ENCODE results near the gene TET2. TPM values are rescaled to one million over a fixed set of nuclear protein-coding genes. Genes with fewer than 3 reads are reported as not detected.

The TET2 gene
- total RNA-seq, 1 donor from 2014 or later = 42.1 TPM

DNA sequence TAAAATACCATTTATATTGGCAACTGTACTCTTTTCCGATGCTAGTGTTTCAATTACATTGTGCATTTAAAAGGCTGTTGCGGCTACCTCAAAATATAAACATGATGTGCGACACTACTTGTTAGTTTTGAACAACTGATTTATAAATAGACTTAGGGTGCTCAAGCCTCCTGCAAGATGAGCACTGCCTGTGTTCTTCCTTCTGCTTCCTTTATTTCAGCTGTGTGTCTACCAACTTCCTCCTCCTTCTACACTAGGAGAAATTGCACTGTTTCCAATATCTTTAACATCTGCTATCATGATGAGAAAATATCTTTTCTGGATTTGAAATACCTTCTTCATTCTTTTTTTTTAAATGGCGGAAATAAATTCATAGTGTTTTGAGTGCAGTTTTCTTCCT is 24.0 kb downstream of the TET2 start:
- Mint-ChIP-seq H3K27me3 (ENCODE audit: low read depth) (no peaks in the 10 kb centered on the region), H3K36me3 (peaks cover 34% of the 10 kb centered on the region), H3K4me3 (no peak overlapping the region), H3K27ac (no peak overlapping the region), H3K4me1 (no peaks in the 10 kb centered on the region), H3K9me3 (peaks cover 29% of the 10 kb centered on the region)
- TF ChIP-seq, protein P1, sequence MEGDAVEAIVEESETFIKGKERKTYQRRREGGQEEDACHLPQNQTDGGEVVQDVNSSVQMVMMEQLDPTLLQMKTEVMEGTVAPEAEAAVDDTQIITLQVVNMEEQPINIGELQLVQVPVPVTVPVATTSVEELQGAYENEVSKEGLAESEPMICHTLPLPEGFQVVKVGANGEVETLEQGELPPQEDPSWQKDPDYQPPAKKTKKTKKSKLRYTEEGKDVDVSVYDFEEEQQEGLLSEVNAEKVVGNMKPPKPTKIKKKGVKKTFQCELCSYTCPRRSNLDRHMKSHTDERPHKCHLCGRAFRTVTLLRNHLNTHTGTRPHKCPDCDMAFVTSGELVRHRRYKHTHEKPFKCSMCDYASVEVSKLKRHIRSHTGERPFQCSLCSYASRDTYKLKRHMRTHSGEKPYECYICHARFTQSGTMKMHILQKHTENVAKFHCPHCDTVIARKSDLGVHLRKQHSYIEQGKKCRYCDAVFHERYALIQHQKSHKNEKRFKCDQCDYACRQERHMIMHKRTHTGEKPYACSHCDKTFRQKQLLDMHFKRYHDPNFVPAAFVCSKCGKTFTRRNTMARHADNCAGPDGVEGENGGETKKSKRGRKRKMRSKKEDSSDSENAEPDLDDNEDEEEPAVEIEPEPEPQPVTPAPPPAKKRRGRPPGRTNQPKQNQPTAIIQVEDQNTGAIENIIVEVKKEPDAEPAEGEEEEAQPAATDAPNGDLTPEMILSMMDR (IDR thresholded peaks at IDR 0.05; ENCODE audit: unreplicated experiment) = no peak
- DNase-seq (ENCODE audit: low spot score in 2 of 2, unreplicated experiment in 2 of 2) = no peak

DNA sequence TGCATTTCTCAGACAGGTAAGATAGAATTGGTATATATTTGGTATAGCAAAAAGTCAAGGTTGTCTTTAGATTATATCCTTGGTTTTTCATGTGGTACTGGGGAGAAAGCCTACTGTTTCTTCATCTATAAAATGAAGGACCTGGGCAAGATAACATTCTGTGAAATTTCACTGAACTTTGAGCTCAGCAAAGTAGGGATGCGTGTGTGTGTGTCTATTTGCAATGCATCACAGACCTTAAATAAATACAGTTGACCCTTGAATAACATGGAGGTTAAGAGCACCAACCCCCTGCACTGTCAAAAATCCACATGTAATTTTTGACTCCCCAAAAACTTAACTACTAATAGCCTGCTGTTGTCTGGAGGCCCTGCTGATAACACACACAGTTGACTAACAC is 25.2 kb downstream of the TET2 start:
- peaks cover 39% of the 10 kb centered on the region for H3K9me3 Mint-ChIP-seq
- H3K4me1 Mint-ChIP-seq = no peaks in the 10 kb centered on the region
- H3K27ac Mint-ChIP-seq = no peak overlapping the region
- peaks cover 45% of the 10 kb centered on the region for H3K36me3 Mint-ChIP-seq
- no peak for DNase-seq (ENCODE audit: low spot score in 2 of 2, unreplicated experiment in 2 of 2)
- H3K4me3 Mint-ChIP-seq = no peak overlapping the region
- TF ChIP-seq, protein P1 (IDR thresholded peaks at IDR 0.05; ENCODE audit: unreplicated experiment) = no peak
- H3K27me3 Mint-ChIP-seq (ENCODE audit: low read depth) = no peaks in the 10 kb centered on the region

DNA sequence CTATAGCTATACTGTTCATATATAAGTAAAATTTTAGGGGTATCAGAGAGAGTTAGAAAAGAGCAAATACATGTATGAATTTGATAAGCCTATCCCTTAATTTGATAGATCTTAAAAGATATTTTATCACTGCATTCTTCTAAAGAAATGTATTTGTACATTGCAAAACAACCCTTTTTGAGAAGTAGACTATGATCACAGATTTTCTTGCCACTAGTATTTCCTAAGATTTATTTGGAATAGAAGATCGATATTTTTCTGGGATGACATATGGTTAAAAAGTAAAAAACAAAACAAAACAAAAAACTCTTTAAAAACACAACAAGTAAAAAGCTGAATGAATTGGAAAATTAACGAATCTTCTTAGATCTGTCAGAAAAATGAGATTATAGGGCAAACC is 27.4 kb downstream of the TET2 start:
- H3K9me3 Mint-ChIP-seq = peaks cover 35% of the 10 kb centered on the region
- H3K27me3 Mint-ChIP-seq (ENCODE audit: low read depth) = no peaks in the 10 kb centered on the region
- DNase-seq (ENCODE audit: low spot score in 2 of 2, unreplicated experiment in 2 of 2) = no peak
- H3K36me3 Mint-ChIP-seq = peaks cover 38% of the 10 kb centered on the region
- H3K27ac Mint-ChIP-seq = no peak overlapping the region
- H3K4me3 Mint-ChIP-seq = no peak overlapping the region
- no peaks in the 10 kb centered on the region for H3K4me1 Mint-ChIP-seq
- TF ChIP-seq, protein P1 (IDR thresholded peaks at IDR 0.05; ENCODE audit: unreplicated experiment) = no peak

DNA sequence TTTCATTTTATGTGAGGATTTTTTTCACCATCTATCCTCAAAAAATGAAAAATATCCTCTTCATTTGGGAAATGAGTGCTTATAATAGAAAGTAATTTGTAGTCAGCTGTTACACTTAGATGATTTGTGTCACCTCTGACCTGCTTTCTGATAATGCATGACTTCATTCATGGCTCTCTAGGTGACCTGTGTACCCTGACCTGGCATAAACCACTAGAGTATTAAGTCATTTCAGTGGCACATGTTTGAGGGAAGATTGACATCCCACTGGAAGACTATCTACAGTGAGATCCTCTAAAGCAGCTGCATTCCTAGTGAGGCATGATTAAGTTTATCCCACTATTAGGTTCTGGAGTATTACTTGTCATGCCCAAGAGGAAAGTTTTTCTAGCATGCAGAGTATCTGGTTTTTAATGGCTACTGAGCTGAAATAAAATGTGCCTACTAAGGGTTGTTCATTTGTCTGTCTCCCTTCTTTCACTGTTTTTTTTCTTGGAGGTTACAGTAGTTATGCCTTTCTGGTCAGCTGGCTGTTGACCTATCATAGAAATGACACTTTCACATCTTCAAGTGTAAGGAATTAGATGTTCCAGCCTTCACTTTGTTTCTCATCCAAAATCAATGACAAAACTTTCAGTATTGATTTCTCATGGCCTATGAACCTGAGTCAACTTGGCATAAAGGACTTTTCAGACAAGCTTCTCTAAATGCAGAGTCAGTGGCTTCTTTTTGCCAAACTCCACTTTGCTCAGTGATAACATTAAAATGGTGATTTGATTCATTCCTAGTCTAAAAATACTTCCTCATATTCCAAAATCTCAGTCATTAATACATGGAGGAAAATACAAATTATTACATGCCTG is 33.1 kb downstream of the TET2 start:
- no peak overlapping the region for H3K4me3 Mint-ChIP-seq
- DNase-seq (ENCODE audit: low spot score in 2 of 2, unreplicated experiment in 2 of 2) = no peak
- H3K27ac Mint-ChIP-seq = no peak overlapping the region
- H3K4me1 Mint-ChIP-seq = peaks cover 17% of the 10 kb centered on the region
- TF ChIP-seq, protein P1 (IDR thresholded peaks at IDR 0.05; ENCODE audit: unreplicated experiment) = no peak
- no peaks in the 10 kb centered on the region for H3K27me3 Mint-ChIP-seq (ENCODE audit: low read depth)
- H3K36me3 Mint-ChIP-seq = peaks cover 24% of the 10 kb centered on the region
- peaks cover 24% of the 10 kb centered on the region for H3K9me3 Mint-ChIP-seq

DNA sequence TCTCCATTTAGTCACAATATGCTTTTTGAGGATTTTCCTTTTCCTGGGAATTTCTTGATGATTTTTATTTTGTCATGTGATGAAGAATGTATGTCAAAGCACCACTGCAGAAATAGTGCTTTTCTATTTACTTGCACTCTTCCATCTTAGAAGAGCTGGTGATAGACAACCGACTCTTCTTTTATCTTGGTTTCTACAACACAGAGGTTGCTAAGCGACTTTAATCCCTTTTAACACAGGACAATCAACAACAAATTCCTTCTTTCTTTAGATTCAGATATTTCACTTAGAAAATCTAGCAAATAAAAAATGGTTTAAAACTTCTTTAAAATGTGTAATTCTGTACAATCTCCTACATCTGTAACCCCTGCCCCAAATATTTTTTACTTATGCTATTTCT is 34.6 kb downstream of the TET2 start:
- Mint-ChIP-seq H3K4me1 (peaks cover 17% of the 10 kb centered on the region), H3K27me3 (ENCODE audit: low read depth) (no peaks in the 10 kb centered on the region), H3K4me3 (no peak overlapping the region), H3K27ac (peak overlapping the region; percentile 3), H3K36me3 (peaks cover 13% of the 10 kb centered on the region), H3K9me3 (peaks cover 11% of the 10 kb centered on the region)
- no peak for DNase-seq (ENCODE audit: low spot score in 2 of 2, unreplicated experiment in 2 of 2)
- TF ChIP-seq, protein P1 (IDR thresholded peaks at IDR 0.05; ENCODE audit: unreplicated experiment) = no peak

All from mesothelial cell of epicardium (in vitro differentiated cells).